HFFc6 (cell line): ENCODE measurements around the gene ERCC1. TPM values are rescaled to one million over a fixed set of nuclear protein-coding genes. Genes with fewer than 3 reads are reported as not detected.

Source experiments
- DNase-seq: peaks from one replicate; pipeline ENCODE4 v3.0.0-alpha.2; 2018
- H3K27ac Mint-ChIP-seq: 2 replicates; pipeline ENCODE4 v1.8.0; 2020; ENCODE audit warnings: mild to moderate bottlenecking, mixed read lengths
- H3K27me3 Mint-ChIP-seq: 2 replicates; pipeline ENCODE4 v1.8.0; 2021; ENCODE audit warnings: mild to moderate bottlenecking, moderate library complexity, mixed read lengths; ENCODE audit not compliant: insufficient read depth
- H3K36me3 Mint-ChIP-seq: 2 replicates; pipeline ENCODE4 v1.8.0; 2021; ENCODE audit warnings: low read depth, mixed read lengths
- H3K4me1 Mint-ChIP-seq: 2 replicates; pipeline ENCODE4 v1.8.0; 2020; ENCODE audit warnings: low read depth, mixed read lengths
- H3K4me3 Mint-ChIP-seq: 2 replicates; pipeline ENCODE4 v1.8.0; 2020; ENCODE audit warnings: mild to moderate bottlenecking, moderate library complexity, mixed read lengths
- H3K9me3 Mint-ChIP-seq: 2 replicates; pipeline ENCODE4 v1.8.0; 2020; ENCODE audit warnings: mild to moderate bottlenecking, mixed read lengths
- CTCF ChIP-seq: fragments of 200-600 bp; sonication (generic); IDR thresholded peaks from 2 replicates; pipeline ENCODE4 v1.5.0; 2021; ENCODE audit warnings: antibody characterized with exemption, mild to moderate bottlenecking
- total RNA-seq, 6 experiments: library from RNA; stranded (reverse); fragmentation: NEBNext Ultra II Directional; extraction: Animal tissue kit (Norgen Biotek cat#: 25700); gene quantifications; 2 replicates in 1 of 6; 3 replicates in 5 of 6; pipeline ENCODE4 v1.2.3, GENCODE V29; 2021

The ERCC1 gene
- total RNA-seq, 6 experiments from 2014 or later, result 106 to 129 (median 117) TPM

GRCh38 chr19:45391346-45391745, 32.4 kb downstream of the ERCC1 start:
- H3K4me3 Mint-ChIP-seq, result no peak overlapping the region
- H3K27me3 Mint-ChIP-seq, result no peaks in the 10 kb centered on the region; the same call in 1 of the 2 replicates
- no peaks in the 10 kb centered on the region for H3K36me3 Mint-ChIP-seq
- H3K27ac Mint-ChIP-seq, result no peak overlapping the region
- no peak for TF ChIP-seq CTCF
- peaks cover 6% of the 10 kb centered on the region; the same call in 1 of the 2 replicates for H3K4me1 Mint-ChIP-seq
- DNase-seq, result no peak
- no peaks in the 10 kb centered on the region for H3K9me3 Mint-ChIP-seq

GRCh38 chr19:45385392-45386221, 38.1 kb downstream of the ERCC1 start:
- no peak for DNase-seq
- no peak for TF ChIP-seq CTCF
- Mint-ChIP-seq H3K9me3 (no peaks in the 10 kb centered on the region), H3K27ac (no peak overlapping the region), H3K4me1 (peaks cover 5% of the 10 kb centered on the region; the same call in 1 of the 2 replicates), H3K27me3 (no peaks in the 10 kb centered on the region), H3K4me3 (no peak overlapping the region), H3K36me3 (no peaks in the 10 kb centered on the region)

- H3K4me3 Mint-ChIP-seq, result no peak overlapping the region
- H3K36me3 Mint-ChIP-seq, result no peaks in the 10 kb centered on the region
- no peak overlapping the region for H3K27ac Mint-ChIP-seq
- peaks cover 26% of the 10 kb centered on the region for H3K4me1 Mint-ChIP-seq
- no peaks in the 10 kb centered on the region for H3K9me3 Mint-ChIP-seq
- no peak for DNase-seq
- no peak for TF ChIP-seq CTCF
- H3K27me3 Mint-ChIP-seq, result peaks cover 1% of the 10 kb centered on the region; the same call in 1 of the 2 replicates
These were observed 41.3 kb downstream of the ERCC1 start for GRCh38 chr19:45382426-45382825.

GRCh38 chr19:45380107-45380506, 43.6 kb downstream of the ERCC1 start:
- H3K27ac Mint-ChIP-seq, result peak overlapping the region; percentile 83
- DNase-seq, result no peak
- TF ChIP-seq CTCF, result no peak

GRCh38 chr19:45376045-45376724, 47.5 kb downstream of the ERCC1 start:
- Mint-ChIP-seq H3K4me3 (peak overlapping the region; percentile 49), H3K4me1 (peaks cover 40% of the 10 kb centered on the region), H3K9me3 (no peaks in the 10 kb centered on the region), H3K27me3 (peaks cover 5% of the 10 kb centered on the region), H3K27ac (peak overlapping the region; percentile 89), H3K36me3 (no peaks in the 10 kb centered on the region; the same call in 1 of the 2 replicates)
- TF ChIP-seq CTCF, result no peak
- peak; percentile 92 for DNase-seq

More at GRCh38 chr19:45380107-45380506, 43.6 kb downstream of the ERCC1 start:
- peaks cover 35% of the 10 kb centered on the region for H3K4me1 Mint-ChIP-seq
- no peaks in the 10 kb centered on the region for H3K9me3 Mint-ChIP-seq
- H3K27me3 Mint-ChIP-seq, result peaks cover 5% of the 10 kb centered on the region
- H3K4me3 Mint-ChIP-seq, result no peak overlapping the region
- no peaks in the 10 kb centered on the region; the same call in 1 of the 2 replicates for H3K36me3 Mint-ChIP-seq
